ENCODE data around the gene MYO9B. TPM values are rescaled to one million over a fixed set of nuclear protein-coding genes. Genes with fewer than 3 reads are reported as not detected.

The MYO9B gene
- total and polyA plus RNA-seq, 2 of the 13 experiments (the other 11 are each of a cell fraction or from before 2014, with no cell fraction given) = 18.0 to 18.3 TPM

DNA sequence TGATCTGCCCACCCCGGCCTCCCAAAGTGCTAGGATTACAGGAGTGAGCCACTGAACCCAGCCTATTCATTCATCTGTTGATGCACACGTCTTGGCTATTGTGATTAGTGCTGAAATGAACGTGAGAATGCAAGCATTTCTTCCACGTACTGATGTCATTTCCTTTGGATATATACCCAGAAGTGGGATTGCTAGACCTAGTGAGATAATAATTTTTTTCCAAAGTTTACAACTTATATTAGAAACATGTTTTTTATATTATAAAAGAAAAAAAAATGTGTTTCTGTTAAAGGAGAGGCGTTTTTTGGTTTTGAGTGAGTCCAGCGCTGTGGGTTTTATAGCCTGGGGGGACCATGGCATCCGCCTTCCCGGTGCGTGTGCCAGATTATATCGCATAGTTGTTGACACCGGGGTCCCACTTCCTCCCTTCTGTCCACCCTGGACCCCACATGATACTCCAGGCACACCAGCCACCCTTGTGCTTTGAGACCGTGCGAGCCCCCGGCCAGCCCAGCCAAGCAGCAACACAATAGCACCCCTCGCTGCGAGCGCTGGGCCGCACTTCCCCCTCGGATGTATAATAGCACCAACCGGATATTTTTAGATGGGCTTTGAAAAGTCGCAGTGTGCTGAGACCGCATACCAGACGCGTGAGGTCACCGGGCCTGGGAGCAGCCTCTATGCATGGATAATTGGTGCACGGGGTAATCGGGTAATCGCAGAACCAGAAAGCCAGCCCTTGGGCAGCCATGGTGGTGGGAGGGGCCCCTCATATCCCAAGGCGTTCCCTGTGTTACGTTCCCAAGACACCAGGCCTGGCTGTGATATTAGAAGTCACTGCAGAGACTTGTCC lies 59.6 kb downstream of the MYO9B start (continued):
- TF ChIP-seq, protein P1, sequence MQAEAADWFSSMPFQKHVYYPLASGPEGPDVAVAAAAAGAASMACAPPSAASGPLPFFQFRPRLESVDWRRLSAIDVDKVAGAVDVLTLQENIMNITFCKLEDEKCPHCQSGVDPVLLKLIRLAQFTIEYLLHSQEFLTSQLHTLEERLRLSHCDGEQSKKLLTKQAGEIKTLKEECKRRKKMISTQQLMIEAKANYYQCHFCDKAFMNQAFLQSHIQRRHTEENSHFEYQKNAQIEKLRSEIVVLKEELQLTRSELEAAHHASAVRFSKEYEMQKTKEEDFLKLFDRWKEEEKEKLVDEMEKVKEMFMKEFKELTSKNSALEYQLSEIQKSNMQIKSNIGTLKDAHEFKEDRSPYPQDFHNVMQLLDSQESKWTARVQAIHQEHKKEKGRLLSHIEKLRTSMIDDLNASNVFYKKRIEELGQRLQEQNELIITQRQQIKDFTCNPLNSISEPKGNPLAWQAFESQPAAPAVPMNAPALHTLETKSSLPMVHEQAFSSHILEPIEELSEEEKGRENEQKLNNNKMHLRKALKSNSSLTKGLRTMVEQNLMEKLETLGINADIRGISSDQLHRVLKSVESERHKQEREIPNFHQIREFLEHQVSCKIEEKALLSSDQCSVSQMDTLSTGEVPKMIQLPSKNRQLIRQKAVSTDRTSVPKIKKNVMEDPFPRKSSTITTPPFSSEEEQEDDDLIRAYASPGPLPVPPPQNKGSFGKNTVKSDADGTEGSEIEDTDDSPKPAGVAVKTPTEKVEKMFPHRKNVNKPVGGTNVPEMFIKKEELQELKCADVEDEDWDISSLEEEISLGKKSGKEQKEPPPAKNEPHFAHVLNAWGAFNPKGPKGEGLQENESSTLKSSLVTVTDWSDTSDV (CRISPR knock-in tag; IDR thresholded peaks at IDR 0.05) = no peak
- TF ChIP-seq PPARG (CRISPR knock-in tag; conservative IDR thresholded peaks at IDR 0.05) (peak; percentile 65), ZNF788 (CRISPR knock-in tag; IDR thresholded peaks at IDR 0.05; ENCODE audit: borderline replicate concordance) (peak; percentile 40; the same call in 1 of the 2 replicates), ZNF580 (CRISPR knock-in tag; IDR thresholded peaks at IDR 0.05; ENCODE audit: borderline replicate concordance, low read depth) (no peak), ZBTB7B (CRISPR knock-in tag; IDR thresholded peaks at IDR 0.05) (peak; percentile 78), ZNF570 (CRISPR knock-in tag; IDR thresholded peaks at IDR 0.05; ENCODE audit: borderline replicate concordance) (no peak), IRF1 (CRISPR knock-in tag; IDR thresholded peaks at IDR 0.05; ENCODE audit: low read depth) (no peak), DNMT3B (CRISPR knock-in tag; conservative IDR thresholded peaks at IDR 0.05) (0 out of 2 replicates have a peak, but pooled peaks have one; percentile 62), PATZ1 (CRISPR knock-in tag; IDR thresholded peaks at IDR 0.05) (peak; percentile 43), KDM2A (CRISPR knock-in tag; IDR thresholded peaks at IDR 0.05; ENCODE audit: borderline replicate concordance, low read depth) (peak; percentile 34; the same call in 1 of the 2 replicates), POLR2AphosphoS2 (IDR thresholded peaks at IDR 0.05; ENCODE audit: low read depth, low read length) (no peak), ELF4 (CRISPR knock-in tag; IDR thresholded peaks at IDR 0.05; ENCODE audit: borderline replicate concordance) (no peak), PRPF4 (IDR thresholded peaks at IDR 0.05; ENCODE audit: low read depth, low read length, poor library complexity, severe bottlenecking) (no peak), ZNF768 (CRISPR knock-in tag; IDR thresholded peaks at IDR 0.05) (no peak), MAX (IDR thresholded peaks at IDR 0.05) (0 out of 2 replicates have a peak, but pooled peaks have one; percentile 3), HMGXB4 (CRISPR knock-in tag; IDR thresholded peaks at IDR 0.05; ENCODE audit: borderline replicate concordance in 1 of 2, low read depth in 1 of 2) (0 out of 4 replicates have a peak, but pooled peaks of 1 of the 2 experiments have one; percentile 21), TEAD2 (CRISPR knock-in tag; IDR thresholded peaks at IDR 0.05) (no peak)
- TF ChIP-seq, protein P2, sequence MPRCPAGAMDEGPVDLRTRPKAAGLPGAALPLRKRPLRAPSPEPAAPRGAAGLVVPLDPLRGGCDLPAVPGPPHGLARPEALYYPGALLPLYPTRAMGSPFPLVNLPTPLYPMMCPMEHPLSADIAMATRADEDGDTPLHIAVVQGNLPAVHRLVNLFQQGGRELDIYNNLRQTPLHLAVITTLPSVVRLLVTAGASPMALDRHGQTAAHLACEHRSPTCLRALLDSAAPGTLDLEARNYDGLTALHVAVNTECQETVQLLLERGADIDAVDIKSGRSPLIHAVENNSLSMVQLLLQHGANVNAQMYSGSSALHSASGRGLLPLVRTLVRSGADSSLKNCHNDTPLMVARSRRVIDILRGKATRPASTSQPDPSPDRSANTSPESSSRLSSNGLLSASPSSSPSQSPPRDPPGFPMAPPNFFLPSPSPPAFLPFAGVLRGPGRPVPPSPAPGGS (CRISPR knock-in tag; IDR thresholded peaks at IDR 0.05) = 0 out of 2 replicates have a peak, but pooled peaks have one; percentile 21
